ENCODE data around the gene FAM13A.

- no peak for TF ChIP-seq POLR2A (IDR thresholded peaks at IDR 0.05)
- TF ChIP-seq CTCF (IDR thresholded peaks at IDR 0.05), result no peak
These were observed 75.0 kb downstream of the FAM13A start for GRCh38 chr4:88981993-88982392.

All from heart left ventricle (tissue), 13 donors.